Karpas-422 (cell line): ENCODE measurements around the gene TRPT1. TPM values are rescaled to one million over a fixed set of nuclear protein-coding genes. Genes with fewer than 3 reads are reported as not detected.

Source experiments
- DNase-seq: peaks from one replicate; pipeline ENCODE4 v3.0.0-alpha.2; 2015
- H2AFZ ChIP-seq: fragments of 200-600 bp; sonication (generic); 2 replicates; pipeline ENCODE4 v1.6.1; 2014; ENCODE audit warnings: antibody characterized with exemption, low read length, mixed read lengths
- H3K27ac ChIP-seq: fragments of 200-600 bp; sonication (generic); 2 replicates; pipeline ENCODE4 v1.5.1; 2014; ENCODE audit warnings: mild to moderate bottlenecking, low read length, moderate library complexity
- H3K27me3 ChIP-seq: fragments of 200-600 bp; sonication (generic); 2 replicates; pipeline ENCODE4 v1.6.1; 2014; ENCODE audit warnings: low read length, mixed read lengths
- H3K36me3 ChIP-seq: fragments of 200-600 bp; sonication (generic); 2 replicates; pipeline ENCODE4 v1.6.1; 2014; ENCODE audit warnings: low read length, mixed read lengths; ENCODE audit not compliant: insufficient read depth
- H3K4me1 ChIP-seq: fragments of 200-600 bp; sonication (generic); 2 replicates; pipeline ENCODE4 v1.6.1; 2014; ENCODE audit warnings: mild to moderate bottlenecking, low read length, mixed read lengths
- H3K4me2 ChIP-seq: fragments of 200-600 bp; sonication (generic); 2 replicates; pipeline ENCODE4 v1.6.1; 2014; ENCODE audit warnings: low read length, low read depth, mild to moderate bottlenecking; ENCODE audit not compliant: poor library complexity, severe bottlenecking
- H3K4me3 ChIP-seq: fragments of 200-600 bp; sonication (generic); 2 replicates; pipeline ENCODE4 v1.5.1; 2014; ENCODE audit warnings: mild to moderate bottlenecking, antibody characterized with exemption, low read length, mixed read lengths
- H3K79me2 ChIP-seq: fragments of 200-600 bp; sonication (generic); 2 replicates; pipeline ENCODE4 v1.6.1; 2014; ENCODE audit warnings: mild to moderate bottlenecking, low read length, mixed read lengths
- H3K9ac ChIP-seq: fragments of 200-600 bp; sonication (generic); 2 replicates; pipeline ENCODE4 v1.6.0; 2014; ENCODE audit warnings: low read length
- H3K9me2 ChIP-seq: fragments of 200-600 bp; sonication (generic), shearing (Covaris generic); replicated peaks from 2 replicates; pipeline ENCODE4 v1.6.0; 2014; ENCODE audit warnings: mild to moderate bottlenecking, low read length, moderate library complexity; ENCODE audit not compliant: insufficient read depth
- H3K9me3 ChIP-seq: fragments of 300-700, 200-600 bp; sonication (generic); 2 replicates; pipeline ENCODE4 v1.6.1; 2014; ENCODE audit warnings: low read length, mixed read lengths
- H4K20me1 ChIP-seq: fragments of 200-600 bp; sonication (generic); 2 replicates; pipeline ENCODE4 v1.6.1; 2014; ENCODE audit warnings: mild to moderate bottlenecking, antibody characterized with exemption, low read length, low read depth; ENCODE audit not compliant: insufficient read depth
- total RNA-seq: library from RNA; depleted of rRNA; stranded (reverse); fragments of >200 nt; shearing (Covaris generic); gene quantifications from 2 replicates; pipeline ENCODE4 v1.2.3, GENCODE V29; 2014; ENCODE audit warnings: low replicate concordance

TRPT1 gene
- total RNA-seq, 1 experiment from 2014 or later: 90.4 TPM

DNA sequence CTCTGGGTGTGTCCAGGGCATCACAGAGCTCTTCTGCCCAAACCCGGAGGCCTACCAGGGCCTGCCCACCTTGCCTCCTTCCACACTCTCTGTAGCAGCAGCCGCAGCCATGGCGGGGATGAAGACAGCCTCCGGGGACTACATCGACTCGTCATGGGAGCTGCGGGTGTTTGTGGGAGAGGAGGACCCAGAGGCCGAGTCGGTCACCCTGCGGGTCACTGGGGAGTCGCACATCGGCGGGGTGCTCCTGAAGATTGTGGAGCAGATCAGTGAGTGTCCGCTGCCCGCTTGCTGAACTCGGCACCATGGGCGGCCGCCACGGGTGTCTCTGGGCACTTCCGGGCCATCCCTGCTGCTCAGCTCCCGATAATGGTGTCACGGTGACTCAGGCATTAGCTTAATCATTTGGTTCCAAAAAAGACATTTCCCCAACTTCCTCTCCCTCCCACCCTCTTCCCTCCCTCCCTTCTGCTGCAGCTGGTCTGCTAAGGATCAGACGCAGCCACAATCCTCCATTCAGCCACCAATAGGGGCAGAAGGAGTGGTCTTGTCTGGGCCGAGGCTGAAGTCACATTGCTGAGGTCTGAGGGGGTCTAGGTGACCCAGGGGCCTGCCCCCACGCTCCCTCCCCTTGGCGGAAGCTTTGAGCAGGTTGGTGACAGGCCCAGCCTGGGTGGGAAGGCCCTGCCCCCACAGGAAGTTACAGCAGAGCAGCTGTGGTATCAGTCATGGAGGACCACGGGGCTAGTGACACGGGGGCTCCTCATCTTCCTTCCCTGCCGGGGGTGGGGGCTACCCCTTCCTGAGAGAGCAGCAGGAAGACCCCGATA lies 18.5 kb downstream of the TRPT1 start:
- Histone ChIP-seq H4K20me1 (peaks cover 8% of the 10 kb centered on the region; the same call in 1 of the 2 replicates), H3K27me3 (no peaks in the 10 kb centered on the region), H3K4me2 (peak overlapping the region; percentile 90), H3K9me2 (no peaks in the 10 kb centered on the region), H2AFZ (no peak overlapping the region; the same call in 1 of the 2 replicates), H3K4me3 (peak overlapping the region; percentile 82), H3K4me1 (peaks cover 75% of the 10 kb centered on the region), H3K27ac (peak overlapping the region; percentile 92), H3K9ac (peak overlapping the region; percentile 91), H3K36me3 (peaks cover 21% of the 10 kb centered on the region; the same call in 1 of the 2 replicates), H3K9me3 (no peaks in the 10 kb centered on the region), H3K79me2 (peaks cover 18% of the 10 kb centered on the region; the same call in 1 of the 2 replicates)
- DNase-seq: peak; percentile 83

DNA sequence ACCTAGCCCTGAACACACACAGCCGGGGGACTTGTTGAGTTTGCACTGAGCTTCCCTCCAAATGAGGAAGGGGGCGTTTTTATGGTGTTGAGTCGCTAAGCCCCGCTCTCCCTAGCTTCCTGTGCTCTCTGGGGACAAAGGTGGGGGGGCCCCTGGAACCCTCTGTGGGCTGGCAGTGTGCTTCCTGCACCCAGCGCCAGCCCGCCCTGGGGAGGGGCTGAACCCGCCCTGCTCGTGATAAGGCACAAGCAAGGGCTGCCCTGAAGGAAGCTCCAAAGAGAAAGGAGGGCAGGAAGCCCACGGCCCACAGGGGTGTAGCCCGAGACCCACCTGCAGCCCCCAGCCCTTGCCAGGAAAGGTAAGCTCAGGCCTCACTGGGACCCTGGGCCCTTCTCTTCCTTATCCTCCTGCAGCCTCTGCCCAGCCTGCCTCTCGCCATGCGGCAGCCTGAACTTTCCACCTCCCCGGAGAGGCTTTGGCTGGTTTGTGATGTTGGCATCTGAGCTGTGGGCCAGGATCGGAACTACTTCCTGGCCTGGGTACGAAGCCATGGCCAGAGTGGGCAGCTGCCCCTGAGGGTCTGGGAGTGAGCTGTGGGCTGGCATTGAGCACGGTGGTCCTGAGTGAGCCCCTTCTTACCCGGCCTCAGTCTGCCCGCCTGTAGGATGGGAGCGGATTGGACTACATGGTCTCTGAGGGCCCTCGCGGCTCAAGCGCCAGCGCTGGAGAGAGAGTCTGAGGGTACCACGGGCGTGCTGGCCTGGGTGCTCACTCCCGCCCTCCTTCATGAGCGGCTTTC lies 19.3 kb downstream of the TRPT1 start, which contains the start of gene FERMT3:
Gene FERMT3 (plus strand): TSS at position 265 of the 799 bp plus-strand sequence. CDS start 644 bp downstream, outside the sequence.
- peaks cover 8% of the 10 kb centered on the region; the same call in 1 of the 2 replicates for H4K20me1 ChIP-seq
- no peaks in the 10 kb centered on the region for H3K27me3 ChIP-seq
- H3K36me3 ChIP-seq: peaks cover 21% of the 10 kb centered on the region; the same call in 1 of the 2 replicates
- no peaks in the 10 kb centered on the region for H3K9me2 ChIP-seq
- peaks cover 70% of the 10 kb centered on the region for H3K4me1 ChIP-seq
- no peak within 1 kb of the TSS; the same call in 1 of the 2 replicates for H2AFZ ChIP-seq
- peak within 1 kb of the TSS; percentile 90 for H3K4me2 ChIP-seq
- H3K27ac ChIP-seq: peak within 1 kb of the TSS; percentile 92
- H3K4me3 ChIP-seq: peak within 1 kb of the TSS; percentile 82
- H3K9me3 ChIP-seq: no peaks in the 10 kb centered on the region
- DNase-seq: peak; percentile 91
- H3K9ac ChIP-seq: peak within 1 kb of the TSS; percentile 91
- peaks cover 18% of the 10 kb centered on the region; the same call in 1 of the 2 replicates for H3K79me2 ChIP-seq

DNA sequence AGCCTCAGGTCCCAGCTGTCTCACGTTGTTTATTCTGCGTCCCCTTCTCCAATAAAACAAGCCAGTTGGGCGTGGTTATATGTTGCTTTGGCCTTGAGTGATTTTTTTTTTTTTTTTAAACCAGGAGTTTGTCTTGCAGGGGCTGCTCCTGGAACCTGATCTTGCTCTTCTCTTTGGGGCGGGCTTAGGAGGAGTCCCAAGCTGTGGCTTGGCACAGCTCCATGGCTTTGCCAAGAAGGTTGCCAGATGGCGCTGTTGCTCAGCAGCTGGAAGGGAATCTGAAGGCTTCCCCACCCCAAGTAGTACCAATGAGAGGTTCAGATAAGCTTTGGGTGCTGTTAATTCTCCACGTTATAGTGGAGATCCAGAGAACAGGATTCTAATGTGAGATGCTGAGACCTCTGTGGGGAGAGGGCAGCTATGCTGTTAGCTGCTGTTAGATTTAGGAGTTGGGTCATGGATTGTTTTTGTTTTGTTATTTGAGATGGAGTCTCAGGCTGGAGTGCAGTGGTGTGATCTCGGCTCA lies 21.5 kb downstream of the TRPT1 start:
- peak; percentile 93 for DNase-seq
- Histone ChIP-seq H3K27ac (peak overlapping the region; percentile 92), H3K9me2 (no peaks in the 10 kb centered on the region), H2AFZ (no peak overlapping the region), H3K9ac (0 out of 2 replicates have a peak overlapping the region, but pooled peaks have one; percentile 44), H3K79me2 (peaks cover 18% of the 10 kb centered on the region; the same call in 1 of the 2 replicates), H3K4me2 (peak overlapping the region; percentile 90), H3K9me3 (no peaks in the 10 kb centered on the region), H4K20me1 (peaks cover 5% of the 10 kb centered on the region; the same call in 1 of the 2 replicates), H3K36me3 (peaks cover 36% of the 10 kb centered on the region; the same call in 1 of the 2 replicates), H3K4me1 (peaks cover 66% of the 10 kb centered on the region), H3K4me3 (no peak overlapping the region), H3K27me3 (no peaks in the 10 kb centered on the region)

DNA sequence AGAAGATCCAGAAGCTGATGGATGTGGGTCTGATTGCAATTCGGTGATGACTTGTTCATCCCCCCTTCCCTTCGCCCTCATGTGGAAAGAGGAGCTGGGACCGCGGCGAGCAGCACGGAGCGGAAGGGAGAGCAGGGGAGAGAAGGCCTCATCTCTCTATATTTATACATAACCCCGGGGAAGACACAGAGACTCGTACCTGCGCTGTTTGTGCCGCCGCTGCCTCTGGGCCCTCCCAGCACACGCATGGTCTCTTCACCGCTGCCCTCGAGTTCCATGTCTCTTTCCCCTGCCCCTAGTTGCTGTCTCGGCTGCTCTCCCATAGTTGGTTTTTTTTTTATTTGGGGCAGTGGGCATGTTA lies 21.9 kb downstream of the TRPT1 start:
- Histone ChIP-seq H3K9ac (no peak overlapping the region), H3K4me2 (peak overlapping the region; percentile 90), H3K9me2 (no peaks in the 10 kb centered on the region), H3K27ac (peak overlapping the region; percentile 92; the same call in 1 of the 2 replicates), H4K20me1 (peaks cover 5% of the 10 kb centered on the region; the same call in 1 of the 2 replicates), H3K4me1 (peaks cover 66% of the 10 kb centered on the region), H3K79me2 (peaks cover 18% of the 10 kb centered on the region; the same call in 1 of the 2 replicates), H3K36me3 (peaks cover 36% of the 10 kb centered on the region; the same call in 1 of the 2 replicates), H3K4me3 (no peak overlapping the region), H3K9me3 (no peaks in the 10 kb centered on the region), H2AFZ (no peak overlapping the region), H3K27me3 (no peaks in the 10 kb centered on the region)
- no peak for DNase-seq

DNA sequence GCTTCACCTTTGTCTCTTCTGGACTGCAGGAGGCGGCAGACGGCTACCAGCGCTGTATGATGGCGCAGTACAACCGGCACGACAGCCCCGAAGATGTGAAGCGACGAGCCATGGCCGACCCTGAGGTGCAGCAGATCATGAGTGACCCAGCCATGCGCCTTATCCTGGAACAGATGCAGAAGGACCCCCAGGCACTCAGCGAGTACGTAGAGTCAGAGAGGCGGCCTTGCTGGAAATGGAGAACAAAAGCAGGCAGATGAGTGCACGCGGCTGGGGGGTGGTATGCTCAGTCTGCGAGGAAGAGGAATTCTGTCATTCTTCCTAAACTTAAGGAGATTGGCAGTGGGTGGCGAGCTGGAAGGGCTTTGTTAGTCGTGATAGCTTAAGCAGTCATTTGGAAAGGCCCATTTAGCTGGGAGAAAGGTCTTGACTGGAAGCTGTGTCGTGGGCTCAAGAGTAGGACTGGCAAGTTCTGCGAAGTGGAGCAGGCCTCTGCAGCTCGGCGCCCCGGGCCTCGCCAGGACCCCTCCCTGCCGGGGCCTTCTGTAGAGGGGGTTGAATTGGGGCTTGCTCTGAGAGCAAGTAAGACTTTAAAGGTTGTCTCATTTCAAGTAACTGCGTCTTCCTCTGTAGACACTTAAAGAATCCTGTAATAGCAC lies 22.4 kb downstream of the TRPT1 start:
- no peak for DNase-seq
- no peak overlapping the region for H3K9ac ChIP-seq
- peaks cover 5% of the 10 kb centered on the region; the same call in 1 of the 2 replicates for H4K20me1 ChIP-seq
- no peak overlapping the region for H3K27ac ChIP-seq
- H3K36me3 ChIP-seq: peaks cover 33% of the 10 kb centered on the region; the same call in 1 of the 2 replicates
- no peaks in the 10 kb centered on the region for H3K27me3 ChIP-seq
- no peak overlapping the region for H2AFZ ChIP-seq
- peaks cover 64% of the 10 kb centered on the region for H3K4me1 ChIP-seq
- H3K9me2 ChIP-seq: no peaks in the 10 kb centered on the region
- H3K79me2 ChIP-seq: peaks cover 18% of the 10 kb centered on the region; the same call in 1 of the 2 replicates
- H3K4me3 ChIP-seq: no peak overlapping the region
- H3K9me3 ChIP-seq: no peaks in the 10 kb centered on the region
- H3K4me2 ChIP-seq: no peak overlapping the region

DNA sequence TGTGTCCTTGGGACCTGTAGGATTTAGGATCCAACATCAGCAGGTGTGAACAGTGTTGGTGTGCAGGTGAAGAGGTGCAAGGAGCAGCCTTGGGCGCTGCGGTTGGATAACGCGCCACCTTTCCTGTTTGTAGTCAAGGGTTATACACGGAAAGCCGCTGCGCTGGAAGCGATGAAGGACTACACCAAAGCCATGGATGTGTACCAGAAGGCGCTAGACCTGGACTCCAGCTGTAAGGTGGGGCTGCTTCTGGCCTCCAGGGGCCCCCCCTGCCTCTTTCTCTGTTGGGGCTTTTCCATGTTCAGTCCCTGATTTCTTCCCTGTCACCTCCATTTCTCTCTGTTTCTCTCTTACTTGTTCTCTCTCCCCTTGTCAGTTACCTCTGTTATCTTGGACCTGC lies 23.0 kb downstream of the TRPT1 start:
- Histone ChIP-seq H3K4me1 (peaks cover 58% of the 10 kb centered on the region), H3K4me2 (no peak overlapping the region), H3K36me3 (peaks cover 32% of the 10 kb centered on the region; the same call in 1 of the 2 replicates), H3K27ac (no peak overlapping the region), H2AFZ (no peak overlapping the region), H3K9ac (no peak overlapping the region), H3K4me3 (no peak overlapping the region), H3K9me3 (no peaks in the 10 kb centered on the region), H3K27me3 (no peaks in the 10 kb centered on the region), H4K20me1 (peaks cover 5% of the 10 kb centered on the region; the same call in 1 of the 2 replicates), H3K79me2 (peaks cover 14% of the 10 kb centered on the region; the same call in 1 of the 2 replicates), H3K9me2 (no peaks in the 10 kb centered on the region)
- no peak for DNase-seq

DNA sequence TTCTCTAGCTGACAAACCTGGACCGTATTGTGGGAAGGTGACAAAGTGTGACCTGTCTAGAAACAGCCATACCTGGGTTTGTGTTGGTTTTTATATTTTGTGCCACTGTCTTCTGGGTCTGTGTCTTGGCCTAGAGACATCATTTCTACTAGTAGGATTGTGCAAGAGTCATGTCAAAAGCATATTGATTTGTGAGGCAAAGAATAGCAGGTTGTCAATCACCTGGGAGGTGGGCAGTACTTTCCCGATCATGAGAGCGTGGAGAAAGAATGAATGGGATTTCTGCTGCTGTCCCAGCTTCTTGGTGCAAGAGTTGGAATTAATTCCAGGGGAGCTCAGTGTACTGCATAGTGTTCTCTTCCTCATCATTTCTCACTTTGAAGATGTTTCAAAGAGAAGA lies 24.4 kb downstream of the TRPT1 start:
- Histone ChIP-seq H3K9ac (no peak overlapping the region), H3K79me2 (peaks cover 10% of the 10 kb centered on the region), H3K4me3 (no peak overlapping the region), H3K9me2 (no peaks in the 10 kb centered on the region), H2AFZ (no peak overlapping the region), H3K27ac (no peak overlapping the region), H3K4me2 (no peak overlapping the region), H3K27me3 (no peaks in the 10 kb centered on the region), H3K4me1 (peaks cover 44% of the 10 kb centered on the region), H4K20me1 (peaks cover 5% of the 10 kb centered on the region; the same call in 1 of the 2 replicates), H3K9me3 (no peaks in the 10 kb centered on the region), H3K36me3 (peaks cover 46% of the 10 kb centered on the region; the same call in 1 of the 2 replicates)
- no peak for DNase-seq
